IPS-15b (cell line): Measurements from ENCODE around the gene MSANTD2.
A peak's percentile ranks its signal among the peaks of the same experiment; 100 is the strongest.

Experiments
- H3K27me3 ChIP-seq: one replicate; pipeline ENCODE4 v1.6.1; 2013; ENCODE audit warnings: low read length; ENCODE audit not compliant: control insufficient read depth, insufficient read depth
- H3K36me3 ChIP-seq: one replicate; pipeline ENCODE4 v1.6.1; 2013; ENCODE audit warnings: low read length; ENCODE audit not compliant: control insufficient read depth, insufficient read depth
- H3K4me1 ChIP-seq: one replicate; pipeline ENCODE4 v1.6.1; 2013; ENCODE audit warnings: mild to moderate bottlenecking, low read length; ENCODE audit not compliant: control insufficient read depth, insufficient read depth
- H3K4me3 ChIP-seq: one replicate; pipeline ENCODE4 v1.5.1; 2013; ENCODE audit warnings: low read depth, low read length
- H3K9ac ChIP-seq: one replicate; pipeline ENCODE4 v1.6.1; 2013; ENCODE audit warnings: low read depth, mild to moderate bottlenecking, low read length
- H3K9me3 ChIP-seq: one replicate; pipeline ENCODE4 v1.6.1; 2013; ENCODE audit warnings: mild to moderate bottlenecking, low read length; ENCODE audit not compliant: control insufficient read depth, insufficient read depth

MSANTD2 gene

GRCh38 chr11:124800226-124800929 lies at the start of gene MSANTD2:
Gene MSANTD2, minus strand, starts transcription at chr11:124800406. Its CDS starts 26 bp downstream, at chr11:124800380.
- H3K36me3 ChIP-seq: no peaks in the 10 kb centered on the region

GRCh38 chr11:124846070-124846673 lies 46.0 kb upstream of the MSANTD2 start:
- peaks cover 3% of the 10 kb centered on the region for H3K4me1 ChIP-seq
- H3K36me3 ChIP-seq: no peaks in the 10 kb centered on the region
- H3K9ac ChIP-seq: no peak overlapping the region
- peaks cover 100% of the 10 kb centered on the region for H3K27me3 ChIP-seq
- no peak overlapping the region for H3K4me3 ChIP-seq
- no peaks in the 10 kb centered on the region for H3K9me3 ChIP-seq

More at GRCh38 chr11:124800226-124800929, at the start of gene MSANTD2:
- Histone ChIP-seq H3K4me1 (peaks cover 4% of the 10 kb centered on the region), H3K27me3 (no peaks in the 10 kb centered on the region), H3K9me3 (no peaks in the 10 kb centered on the region), H3K9ac (peak within 1 kb of the TSS; percentile 87), H3K4me3 (peak within 1 kb of the TSS; percentile 86)

- Histone ChIP-seq H3K4me3 (peak overlapping the region; percentile 11), H3K27me3 (peaks cover 100% of the 10 kb centered on the region), H3K36me3 (no peaks in the 10 kb centered on the region), H3K9me3 (no peaks in the 10 kb centered on the region), H3K4me1 (peaks cover 3% of the 10 kb centered on the region), H3K9ac (no peak overlapping the region)
Observed at GRCh38 chr11:124844664-124845079, 44.5 kb upstream of the MSANTD2 start.

- peaks cover 100% of the 10 kb centered on the region for H3K27me3 ChIP-seq
- H3K9me3 ChIP-seq: no peaks in the 10 kb centered on the region
- no peaks in the 10 kb centered on the region for H3K36me3 ChIP-seq
- peaks cover 3% of the 10 kb centered on the region for H3K4me1 ChIP-seq
- H3K9ac ChIP-seq: no peak overlapping the region
- peak overlapping the region; percentile 41 for H3K4me3 ChIP-seq
Observed at GRCh38 chr11:124843616-124843910, 43.4 kb upstream of the MSANTD2 start.

GRCh38 chr11:124842305-124842704 lies 42.1 kb upstream of the MSANTD2 start:
- Histone ChIP-seq H3K36me3 (no peaks in the 10 kb centered on the region), H3K9ac (no peak overlapping the region), H3K4me3 (peak overlapping the region; percentile 6), H3K27me3 (peaks cover 100% of the 10 kb centered on the region), H3K4me1 (peaks cover 3% of the 10 kb centered on the region), H3K9me3 (no peaks in the 10 kb centered on the region)

- peaks cover 6% of the 10 kb centered on the region for H3K4me1 ChIP-seq
- peaks cover 98% of the 10 kb centered on the region for H3K27me3 ChIP-seq
- H3K4me3 ChIP-seq: peak overlapping the region; percentile 6
- H3K9ac ChIP-seq: no peak overlapping the region
- no peaks in the 10 kb centered on the region for H3K36me3 ChIP-seq
- no peaks in the 10 kb centered on the region for H3K9me3 ChIP-seq
Observed at GRCh38 chr11:124841840-124842239, 41.6 kb upstream of the MSANTD2 start.

- Histone ChIP-seq H3K36me3 (no peaks in the 10 kb centered on the region), H3K9ac (no peak overlapping the region), H3K27me3 (peaks cover 95% of the 10 kb centered on the region), H3K9me3 (no peaks in the 10 kb centered on the region), H3K4me3 (no peak overlapping the region), H3K4me1 (peaks cover 6% of the 10 kb centered on the region)
Observed at GRCh38 chr11:124841201-124841600, 41.0 kb upstream of the MSANTD2 start.

- Histone ChIP-seq H3K27me3 (peaks cover 94% of the 10 kb centered on the region), H3K4me1 (peaks cover 6% of the 10 kb centered on the region), H3K4me3 (no peak overlapping the region)
Observed at GRCh38 chr11:124840666-124841065, 40.5 kb upstream of the MSANTD2 start.

GRCh38 chr11:124839972-124840621 lies 39.9 kb upstream of the MSANTD2 start:
- Histone ChIP-seq H3K9ac (no peak overlapping the region), H3K4me1 (peaks cover 6% of the 10 kb centered on the region), H3K4me3 (peak overlapping the region; percentile 40), H3K9me3 (no peaks in the 10 kb centered on the region), H3K36me3 (no peaks in the 10 kb centered on the region), H3K27me3 (peaks cover 91% of the 10 kb centered on the region)

More at GRCh38 chr11:124840666-124841065, 40.5 kb upstream of the MSANTD2 start:
- H3K9me3 ChIP-seq: no peaks in the 10 kb centered on the region
- H3K36me3 ChIP-seq: no peaks in the 10 kb centered on the region
- no peak overlapping the region for H3K9ac ChIP-seq

- peaks cover 84% of the 10 kb centered on the region for H3K27me3 ChIP-seq
- H3K4me1 ChIP-seq: peaks cover 3% of the 10 kb centered on the region
- no peaks in the 10 kb centered on the region for H3K36me3 ChIP-seq
- H3K9me3 ChIP-seq: no peaks in the 10 kb centered on the region
- peak overlapping the region; percentile 40 for H3K4me3 ChIP-seq
- no peak overlapping the region for H3K9ac ChIP-seq
Observed at GRCh38 chr11:124839128-124839971, 39.1 kb upstream of the MSANTD2 start.

- Histone ChIP-seq H3K9me3 (no peaks in the 10 kb centered on the region), H3K36me3 (no peaks in the 10 kb centered on the region), H3K27me3 (peaks cover 81% of the 10 kb centered on the region), H3K4me1 (peaks cover 3% of the 10 kb centered on the region), H3K4me3 (peak overlapping the region; percentile 40), H3K9ac (no peak overlapping the region)
Observed at GRCh38 chr11:124838805-124839127, 38.6 kb upstream of the MSANTD2 start.
